CD4-positive, alpha-beta T cell treated with Interleukin-15 for 4 hours (primary cell): Measurements from ENCODE around the gene CYRIA.

ENCODE experiments used
- DNase-seq: peaks from one replicate; pipeline ENCODE4 v3.0.0-alpha.2; 2020; ENCODE audit warnings: low spot score

Gene CYRIA

DNA sequence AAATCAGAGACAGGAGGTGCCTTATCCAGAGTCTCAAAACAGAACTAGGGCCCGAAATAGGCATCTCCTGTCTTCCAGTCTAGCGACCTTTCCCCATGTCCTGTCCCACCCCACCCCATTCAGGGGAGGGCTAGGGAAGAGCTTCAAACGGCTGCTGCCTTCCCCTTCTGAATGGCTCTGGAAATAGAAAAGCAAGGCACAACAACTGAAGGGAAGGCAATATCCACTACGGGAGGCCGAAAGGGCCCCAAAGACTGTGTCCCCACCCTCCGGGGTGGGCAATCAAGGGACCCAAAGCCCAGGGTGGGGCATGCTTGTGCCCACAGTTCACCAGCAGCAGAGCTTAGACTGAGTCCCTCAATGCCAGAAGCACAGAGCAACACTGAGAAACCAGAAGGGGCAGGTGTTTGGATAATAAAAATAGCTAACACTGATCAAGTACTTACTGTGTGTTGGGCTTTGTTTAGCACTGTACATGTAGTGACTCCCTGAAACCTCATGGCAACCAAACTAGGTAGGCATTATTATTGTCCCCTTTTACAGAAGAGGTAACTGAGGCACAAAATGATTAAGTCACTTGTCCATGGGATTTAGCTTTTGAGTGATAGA, 38.5 kb downstream of the CYRIA start:
- no peak for DNase-seq

DNA sequence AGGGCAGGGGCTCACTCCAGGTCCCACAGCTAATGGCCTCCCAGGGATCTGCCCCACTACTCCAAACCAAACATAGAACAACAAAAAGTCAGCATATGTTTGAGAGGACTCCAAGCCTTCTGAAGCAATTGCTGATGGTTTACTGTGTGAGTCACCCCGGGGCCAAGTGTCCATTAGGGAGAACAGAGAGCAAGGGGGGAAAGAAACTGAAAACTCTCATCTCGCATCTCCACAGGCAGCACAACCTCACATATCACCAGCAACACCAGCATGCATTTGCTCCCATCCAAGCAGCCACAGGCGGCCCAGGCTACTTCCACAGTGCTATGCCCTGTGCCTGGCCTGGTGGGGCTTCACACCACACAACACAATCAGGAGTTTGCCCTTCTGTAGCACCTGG, 39.1 kb downstream of the CYRIA start:
- DNase-seq = no peak

DNA sequence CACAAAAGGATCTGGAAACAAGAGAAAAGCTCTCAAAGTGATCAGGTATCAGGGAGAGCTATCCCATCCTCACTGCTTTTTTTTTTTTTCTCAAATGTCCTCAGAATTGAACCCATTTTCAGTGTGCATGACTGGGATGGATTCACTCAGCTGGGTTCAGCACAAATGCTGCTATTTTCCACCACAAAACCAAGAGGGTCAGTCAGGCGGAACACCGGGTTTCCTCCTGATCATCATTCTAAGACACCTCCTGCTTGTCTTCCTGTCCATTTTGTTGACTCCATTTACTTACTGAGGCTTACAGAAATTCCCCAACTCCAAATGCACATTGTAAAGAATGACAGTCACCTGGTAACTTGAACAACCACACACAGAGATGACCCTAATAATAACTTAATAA, 39.9 kb downstream of the CYRIA start:
- DNase-seq = no peak

DNA sequence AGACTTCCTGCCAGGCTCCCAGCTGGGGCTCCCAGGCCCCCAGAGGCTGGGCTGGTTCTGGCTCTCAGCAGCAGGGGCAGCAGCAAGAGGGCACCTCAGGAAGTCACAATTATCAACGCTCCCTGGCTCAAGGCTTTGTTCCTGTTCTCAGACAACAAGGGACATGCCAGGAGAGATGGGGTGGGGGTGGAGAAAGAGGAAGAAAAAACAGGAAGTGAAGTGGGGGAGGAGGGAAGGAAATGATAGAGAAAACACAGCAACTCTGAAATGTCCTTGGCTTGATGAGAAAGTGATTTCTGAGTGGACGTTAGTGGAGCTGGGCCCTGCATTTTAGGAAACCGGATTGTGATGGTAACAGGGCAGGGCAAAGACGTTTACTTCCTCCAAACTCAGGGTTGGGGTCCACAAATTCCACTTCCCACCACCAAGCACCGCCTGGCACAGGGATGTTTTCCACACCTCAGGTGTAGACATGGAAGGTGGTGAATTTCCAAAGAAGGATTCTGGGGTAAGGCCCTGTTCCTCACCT, 40.4 kb downstream of the CYRIA start:
- DNase-seq = no peak

DNA sequence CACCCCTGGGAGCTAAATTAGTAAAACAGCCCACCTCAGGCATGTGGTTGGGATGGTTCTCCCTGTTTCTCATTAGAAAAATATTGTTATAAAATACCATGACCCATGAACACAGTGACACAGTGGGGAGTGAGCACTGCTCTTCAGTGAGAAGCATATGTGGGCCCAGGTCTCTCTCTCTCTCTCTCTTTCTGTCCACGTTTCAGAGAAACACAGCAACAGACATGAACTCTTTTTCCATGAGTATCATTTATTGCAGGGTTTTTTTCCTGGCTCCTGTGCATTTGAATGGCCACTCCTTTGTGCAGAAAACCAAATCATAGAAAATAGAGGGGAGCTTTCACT, 41.2 kb downstream of the CYRIA start:
- no peak for DNase-seq

DNA sequence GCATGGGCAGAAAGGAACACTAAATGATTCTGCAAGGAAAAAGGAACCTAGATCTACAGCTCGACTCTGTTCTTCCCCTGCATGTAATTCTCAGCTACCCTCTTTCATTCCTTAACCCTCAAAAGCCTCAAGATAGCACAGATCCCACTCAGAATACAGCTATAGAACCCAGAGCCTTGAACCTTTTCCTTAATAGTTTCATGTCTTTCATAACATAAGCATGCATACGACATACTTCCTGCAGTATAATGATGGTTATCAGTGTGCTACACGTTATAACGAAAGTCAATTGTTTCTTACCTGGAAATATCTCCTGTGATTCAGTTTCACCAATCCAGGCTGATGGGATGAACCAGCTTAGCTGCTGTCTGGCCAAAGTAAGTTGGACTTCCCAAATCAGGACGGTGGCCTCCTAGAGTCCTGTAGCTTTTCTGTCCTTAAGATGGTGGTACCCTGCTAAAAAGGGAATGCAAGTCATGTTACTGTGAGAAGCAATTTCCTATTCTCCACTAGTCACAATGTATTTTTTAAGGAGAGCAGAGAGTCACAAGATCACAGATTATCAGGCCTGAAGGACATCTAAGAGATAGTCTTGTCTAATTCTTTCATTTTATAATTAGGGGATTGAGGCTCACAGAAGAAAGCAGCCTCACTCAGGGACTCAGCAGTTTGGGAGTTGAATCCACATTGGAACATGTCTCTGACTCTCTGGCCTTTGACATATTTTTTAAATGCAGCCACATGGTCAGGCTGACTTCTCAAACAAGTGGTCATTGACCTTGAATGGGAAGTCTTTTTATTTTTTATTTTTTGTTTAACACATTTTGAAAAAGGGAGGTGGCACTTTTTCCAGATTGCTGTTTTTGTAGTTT, 41.8 kb downstream of the CYRIA start:
- no peak for DNase-seq

DNA sequence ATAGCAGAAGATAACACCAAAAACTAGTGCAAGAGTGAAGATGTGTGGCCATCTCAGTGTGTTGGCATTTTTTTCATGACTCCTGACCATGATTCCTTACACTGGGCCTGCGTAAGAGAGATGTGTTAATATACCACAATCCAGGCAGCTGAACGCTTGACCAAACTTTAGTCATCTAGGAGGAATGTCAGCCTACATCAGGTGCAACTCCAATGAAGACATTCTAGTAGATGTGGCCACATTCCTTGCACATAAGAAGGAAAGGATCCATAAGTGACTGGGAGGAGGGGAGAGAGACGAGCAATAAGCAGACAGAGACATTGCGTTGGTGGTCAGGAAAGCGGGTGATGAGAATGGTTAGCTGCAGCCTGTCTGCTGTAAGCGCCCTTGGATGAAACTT, 42.6 kb downstream of the CYRIA start:
- no peak for DNase-seq

DNA sequence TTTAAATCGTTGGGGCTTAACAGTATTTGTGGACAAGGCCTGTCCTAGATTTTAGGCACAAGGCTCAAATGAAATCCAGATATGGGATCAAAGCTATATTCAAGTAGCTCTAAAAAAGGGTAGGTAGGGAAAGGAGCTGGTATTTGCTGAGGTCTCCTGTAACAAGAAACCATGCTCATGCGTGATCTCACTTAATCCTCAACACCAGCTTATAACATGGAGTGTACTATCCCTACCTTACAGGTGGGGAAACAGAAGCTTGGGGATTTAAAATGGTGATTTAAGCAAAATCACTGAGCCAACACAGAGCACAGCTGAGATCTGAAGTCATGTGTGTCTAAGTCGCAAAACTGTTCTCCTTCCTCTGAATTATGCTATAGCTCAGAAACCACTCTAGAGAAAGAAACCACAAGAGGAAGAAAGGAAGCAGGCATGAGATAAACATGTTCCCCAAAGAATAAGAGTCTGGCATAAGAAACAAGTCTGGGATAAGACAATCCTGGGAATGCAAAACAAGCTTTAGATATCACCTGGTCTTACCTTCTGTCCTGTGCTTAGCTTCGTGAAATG, 43.1 kb downstream of the CYRIA start:
- no peak for DNase-seq

DNA sequence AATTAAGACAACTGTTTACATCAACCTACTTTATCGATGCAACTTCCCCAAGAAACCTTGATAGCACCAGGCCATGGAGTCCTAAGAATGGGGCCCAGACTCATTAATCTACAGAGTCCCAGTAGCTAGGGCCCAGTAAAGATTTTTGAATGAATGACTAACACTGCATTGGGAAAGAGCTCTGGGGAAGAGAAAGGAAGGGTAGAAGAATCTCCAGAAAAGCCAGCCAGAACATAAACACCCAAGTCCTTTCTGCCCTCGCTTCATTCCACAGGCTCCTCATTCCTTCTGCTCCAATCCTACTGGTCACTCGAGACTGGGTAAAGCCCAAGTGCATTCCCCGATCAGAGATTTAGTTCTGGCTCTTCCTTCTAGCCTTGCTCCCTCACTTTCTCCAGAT, 44.3 kb downstream of the CYRIA start:
- no peak for DNase-seq

DNA sequence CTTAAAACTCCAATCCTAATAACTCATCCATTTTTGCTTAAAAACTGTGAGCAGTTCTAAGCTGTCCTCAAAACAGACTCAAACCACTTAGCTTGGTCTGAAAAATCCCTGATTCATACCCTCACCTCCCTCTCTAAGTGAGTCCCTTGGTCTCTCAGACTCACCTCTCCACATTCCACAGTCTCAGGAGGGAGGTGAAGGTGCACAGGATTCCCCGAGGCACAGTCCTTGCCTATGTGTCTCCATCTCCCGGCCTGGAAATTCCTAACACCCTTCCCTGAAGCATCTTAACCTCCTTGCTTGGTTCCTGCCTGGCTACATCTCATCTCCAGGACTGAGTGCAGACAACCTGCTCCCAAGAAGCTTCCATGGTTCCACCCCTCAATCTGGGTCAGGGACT, 45.0 kb downstream of the CYRIA start:
- DNase-seq = no peak

DNA sequence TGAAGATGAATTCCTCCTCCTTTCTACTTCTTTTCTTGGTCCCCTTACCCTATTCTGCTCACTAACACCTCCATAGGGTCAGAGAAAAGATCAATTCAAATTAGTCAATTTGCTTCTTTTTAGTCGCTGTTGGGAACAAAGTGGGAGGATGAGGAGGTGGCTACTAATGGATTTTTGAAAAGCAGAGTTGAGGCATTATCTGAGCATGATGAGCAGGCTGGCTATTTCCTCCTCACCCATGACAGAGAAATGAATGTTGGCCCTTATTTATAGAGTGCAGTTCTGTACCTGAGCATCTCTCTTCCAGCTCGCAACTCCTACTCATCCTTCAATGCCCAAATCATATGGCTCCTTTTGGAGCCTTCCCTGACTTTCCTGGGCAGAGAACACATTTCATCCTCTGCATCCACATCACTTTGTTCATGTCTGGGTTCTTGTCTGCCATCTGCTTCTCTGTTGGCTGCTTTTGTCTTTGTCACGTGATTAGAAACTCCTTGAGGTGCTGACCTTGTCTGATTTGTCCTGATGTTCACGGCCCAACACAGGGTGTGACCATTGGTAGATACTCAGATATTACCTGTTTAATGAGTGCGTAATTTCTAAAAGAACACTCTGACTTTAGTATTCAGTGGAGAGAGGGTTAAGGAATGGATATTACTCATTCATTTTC, 45.9 kb downstream of the CYRIA start:
- no peak for DNase-seq

DNA sequence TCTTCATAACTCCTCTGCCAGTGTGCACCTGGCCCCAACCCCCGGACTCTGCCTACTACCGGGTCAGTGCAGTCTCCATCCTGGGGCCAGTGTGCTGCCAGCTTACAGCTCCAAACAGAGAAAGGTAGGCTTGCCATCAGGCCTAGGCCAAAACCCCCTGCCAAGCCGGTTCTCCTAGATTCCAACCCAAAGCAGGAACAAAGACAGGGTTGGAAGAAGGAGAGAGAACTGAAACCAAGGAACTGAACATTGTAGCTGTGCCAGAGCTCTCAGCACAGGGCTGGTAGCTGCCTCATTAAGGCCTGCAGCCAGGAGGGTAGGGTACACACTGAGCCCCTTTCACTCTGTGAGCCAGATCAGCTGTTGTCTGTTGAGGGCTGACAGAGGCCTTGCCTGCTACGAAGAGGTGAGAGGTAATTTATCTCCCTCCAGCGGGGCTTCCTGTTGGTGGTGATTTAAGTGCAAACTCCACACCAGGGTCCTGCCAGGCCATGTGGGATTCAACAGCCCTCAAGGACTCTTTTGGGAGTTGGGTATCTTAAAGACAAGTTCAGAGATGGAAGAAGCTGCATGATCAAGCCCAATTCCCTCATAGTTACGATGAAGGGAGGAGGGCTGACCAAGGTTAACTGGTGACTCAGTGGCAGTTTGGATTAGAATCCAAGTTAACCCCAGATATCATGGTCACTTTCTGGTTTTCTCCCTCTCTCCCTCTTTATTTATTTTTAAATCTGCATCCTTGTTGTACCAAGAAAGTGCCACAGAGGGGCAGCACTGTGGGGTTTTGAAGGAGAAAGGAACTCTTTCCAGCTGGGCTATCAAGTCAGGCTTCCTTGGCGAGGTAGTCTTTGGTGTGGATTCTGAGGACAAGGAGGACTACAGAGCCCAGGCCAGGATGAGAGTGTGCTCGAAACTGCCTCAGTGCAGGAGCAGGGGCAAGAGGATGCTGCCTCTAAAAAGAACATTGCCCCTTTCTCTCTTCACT, 48.1 kb downstream of the CYRIA start:
- no peak for DNase-seq
